Stimulated activated naive CD8-positive, alpha-beta T cell treated with anti-CD3 and anti-CD28 coated beads, Interleukin-15, Interleukin-2, amounts not matched to agents 100 U/mL and 50 U/mL, for 24 hours (primary cell): Measurements from ENCODE around the gene HSD17B12.

Source experiments
- ATAC-seq: fragments of 150-1000 bp; cut with Tn5 transposase; one replicate; pipeline ENCODE4 v1.10.0; 2021
- DNase-seq: peaks from one replicate; pipeline ENCODE4 v3.0.0; 2021

HSD17B12 gene

DNA sequence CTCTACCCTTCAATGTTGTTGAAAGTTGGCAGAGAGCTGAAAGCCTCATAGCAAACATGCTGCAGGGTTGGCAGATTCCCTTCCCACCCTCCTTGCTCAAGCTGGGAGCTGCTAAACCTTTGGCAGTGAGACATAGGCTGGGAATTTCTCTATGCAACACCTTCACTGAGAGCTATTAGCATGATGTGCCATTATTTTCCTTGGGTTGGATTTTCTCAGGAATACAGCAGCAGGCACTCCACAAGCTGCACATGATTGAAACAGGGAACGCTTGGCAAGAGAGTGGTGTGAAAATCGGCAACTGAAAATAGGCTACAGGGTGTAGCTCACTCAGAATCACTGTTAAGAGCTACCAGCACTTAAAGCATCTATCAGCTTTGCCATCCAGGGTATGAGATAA, 190.5 kb downstream of the HSD17B12 start:
- no peak for ATAC-seq
- no peak for DNase-seq

DNA sequence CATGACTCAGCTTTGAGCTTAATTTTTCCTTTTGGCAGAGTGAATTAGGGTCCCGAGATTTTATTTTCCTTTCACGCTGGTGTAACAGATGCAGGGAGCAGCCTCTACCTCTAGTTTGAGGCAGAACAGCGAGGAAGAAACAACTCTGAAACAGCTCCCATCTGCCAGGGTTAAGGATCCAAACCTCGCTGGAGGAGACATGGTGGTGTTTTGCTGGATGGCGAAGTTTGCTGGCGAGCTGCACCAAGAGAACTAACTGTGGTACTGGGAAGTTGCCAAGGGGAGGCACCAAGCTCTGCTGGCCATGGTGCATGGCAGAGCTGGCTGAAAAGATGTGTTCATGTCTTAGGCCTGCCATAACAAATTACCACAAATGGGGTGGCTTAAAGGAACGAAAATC, 192.5 kb downstream of the HSD17B12 start:
- no peak for ATAC-seq
- no peak for DNase-seq

DNA sequence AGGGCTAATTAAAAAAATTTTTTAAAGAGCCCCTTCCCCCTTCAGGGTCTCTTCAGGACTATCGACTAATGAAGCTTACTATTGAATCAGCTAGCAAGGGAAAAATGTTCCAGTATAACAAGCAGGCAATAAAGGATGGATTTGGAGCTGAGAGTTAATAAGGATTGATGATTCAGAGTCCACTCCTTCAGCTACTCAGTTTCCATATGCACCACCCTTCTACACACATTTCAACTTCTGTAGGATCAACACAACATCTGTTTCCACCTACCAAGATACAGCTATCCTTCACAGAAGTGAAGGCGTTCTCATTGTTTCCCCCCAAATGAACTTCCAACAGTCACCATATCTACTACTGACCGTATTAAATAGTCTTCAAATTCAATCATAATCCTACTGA, 193.5 kb downstream of the HSD17B12 start:
- ATAC-seq (no peak), DNase-seq (no peak)

DNA sequence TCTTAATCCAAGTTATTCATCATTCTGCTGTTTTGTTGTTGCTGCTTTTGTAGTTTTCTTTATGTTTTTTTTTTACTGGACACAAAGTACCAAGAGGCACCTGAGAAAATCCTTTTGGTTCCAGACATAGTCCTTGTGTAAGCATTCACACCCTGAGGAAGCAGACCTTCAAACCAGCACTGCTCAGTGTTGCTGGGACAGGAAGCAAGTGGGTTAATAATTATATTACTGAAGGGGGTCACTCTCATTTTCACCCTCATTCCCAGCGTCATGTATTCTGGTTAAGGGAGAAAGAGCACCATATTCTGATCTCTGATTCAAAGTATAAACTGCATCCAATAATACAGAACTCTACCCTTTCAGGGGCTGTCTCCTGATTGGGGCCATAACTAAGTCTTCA, 194.2 kb downstream of the HSD17B12 start:
- ATAC-seq (no peak), DNase-seq (no peak)

GRCh38 chr11:43879789-43880639, 199.5 kb downstream of the HSD17B12 start:
- ATAC-seq (no peak), DNase-seq (no peak)

DNA sequence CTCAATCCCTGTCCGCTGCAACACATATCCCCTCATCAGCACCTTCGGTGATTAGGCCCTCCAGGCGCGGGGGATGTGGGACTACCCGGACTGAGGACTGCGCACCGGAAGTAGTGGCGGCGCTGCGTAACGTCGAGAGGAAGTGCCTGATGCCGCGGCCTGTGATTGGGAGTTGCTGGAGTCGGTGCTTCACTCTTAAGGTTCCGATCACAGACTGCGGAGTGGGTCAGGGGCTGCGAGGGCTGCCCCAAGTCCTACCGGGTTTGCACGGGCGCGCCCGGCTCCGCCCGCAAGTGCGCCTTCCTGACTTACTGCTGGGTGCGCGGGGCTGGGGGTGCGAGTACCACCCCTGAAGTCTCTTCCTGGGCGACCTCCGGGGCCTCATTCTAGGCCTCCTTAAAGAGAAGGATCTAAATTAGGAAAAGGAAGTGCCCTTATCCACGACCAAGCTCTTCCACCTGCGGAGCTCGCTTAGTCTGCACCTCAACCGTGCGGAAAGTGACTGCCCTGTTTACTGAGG, 200.2 kb downstream of the HSD17B12 start, which contains the start of gene ALKBH3:
ALKBH3 (plus strand) TSS at position 192 of the 520 bp plus-strand sequence. CDS start 1,822 bp downstream, outside the sequence.
- DNase-seq, result peak; percentile 91
- ATAC-seq, result peak; percentile 100

- DNase-seq (no peak), ATAC-seq (no peak)
Measured at GRCh38 chr11:43892851-43893250, 212.3 kb downstream of the HSD17B12 start.

- DNase-seq (no peak), ATAC-seq (no peak)
Measured at GRCh38 chr11:43894546-43894945, 214.0 kb downstream of the HSD17B12 start.

DNA sequence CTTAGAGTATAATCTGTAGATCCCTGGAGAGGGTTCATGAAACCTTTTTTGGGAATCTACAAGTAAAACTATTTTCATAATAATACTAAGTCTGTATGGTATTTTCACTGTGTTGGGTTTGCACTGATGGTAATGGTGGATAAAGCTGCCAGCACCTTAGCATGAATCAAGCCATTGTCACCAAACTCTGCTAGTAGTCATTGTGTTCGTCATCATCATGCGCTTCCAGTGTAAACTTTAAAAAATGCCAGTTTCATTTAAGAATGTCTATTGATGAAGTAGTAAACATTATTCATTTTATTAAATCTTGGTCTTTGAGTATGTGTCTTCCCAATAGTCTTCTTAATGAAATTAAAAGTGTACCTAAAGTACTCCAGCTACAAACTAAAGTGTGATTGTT, 215.1 kb downstream of the HSD17B12 start:
- DNase-seq, result no peak

GRCh38 chr11:43898574-43898973, 218.0 kb downstream of the HSD17B12 start:
- DNase-seq (no peak), ATAC-seq (no peak)

More for the DNA sequence above, 215.1 kb downstream of the HSD17B12 start:
- ATAC-seq, result no peak

DNA sequence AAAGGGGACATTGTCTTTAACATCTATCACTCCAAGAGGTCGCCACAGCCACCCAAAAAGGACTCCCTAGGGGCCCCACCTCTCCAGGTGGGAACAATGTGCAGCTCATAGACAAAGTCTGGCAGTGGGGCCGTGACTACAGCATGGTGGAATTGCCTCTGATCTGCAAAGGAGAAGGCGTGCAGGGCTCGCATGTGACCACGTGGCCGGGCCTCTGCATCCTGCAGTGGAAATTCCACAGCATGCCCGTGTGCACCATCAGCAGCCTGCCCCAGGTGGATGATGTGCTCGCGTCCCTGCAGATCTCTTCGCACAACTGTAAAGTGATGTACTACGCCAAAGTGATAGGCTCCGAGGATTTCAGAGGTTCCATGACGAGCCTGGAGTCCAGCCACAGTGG, 218.6 kb downstream of the HSD17B12 start:
- ATAC-seq (no peak), DNase-seq (no peak)

DNA sequence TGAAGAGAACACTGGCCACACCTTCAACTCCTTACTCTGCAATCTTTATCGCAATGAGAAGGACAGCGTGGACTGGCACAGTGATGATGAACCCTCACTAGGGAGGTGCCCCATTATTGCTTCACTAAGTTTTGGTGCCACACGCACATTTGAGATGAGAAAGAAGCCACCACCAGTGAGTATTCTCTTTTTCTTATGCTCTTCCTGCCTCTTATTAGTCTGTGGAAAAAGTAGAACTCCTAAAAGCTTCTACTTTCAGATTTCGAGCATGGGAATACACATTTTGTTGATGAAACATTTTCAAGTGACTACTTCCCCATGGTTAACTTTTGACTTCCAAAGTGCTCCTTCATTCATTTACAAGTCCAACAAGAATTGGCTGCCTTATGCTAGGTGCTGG, 221.0 kb downstream of the HSD17B12 start:
- no peak for ATAC-seq
- DNase-seq, result no peak

DNA sequence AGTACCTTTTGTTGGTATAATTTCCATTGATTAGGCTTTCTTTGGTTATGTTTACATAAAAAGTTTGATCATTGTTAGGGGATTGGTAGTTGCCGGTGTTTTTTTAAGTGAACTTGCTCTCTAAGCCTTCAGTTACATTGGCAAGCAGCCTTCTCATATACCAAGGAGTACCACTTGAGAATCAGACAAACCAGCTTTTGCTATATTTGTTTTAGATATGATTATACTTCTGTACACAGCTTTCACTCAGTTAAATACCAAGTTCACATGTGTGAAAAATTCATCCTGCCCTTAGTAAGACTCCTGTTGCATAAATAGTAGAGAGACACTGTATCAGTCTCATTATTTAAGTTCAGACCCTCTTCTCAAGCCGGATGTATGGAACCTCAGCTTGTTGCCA, 222.5 kb downstream of the HSD17B12 start:
- ATAC-seq (no peak), DNase-seq (no peak)

- ATAC-seq, result no peak
- no peak for DNase-seq
Measured at GRCh38 chr11:43903969-43904368, 223.4 kb downstream of the HSD17B12 start.

DNA sequence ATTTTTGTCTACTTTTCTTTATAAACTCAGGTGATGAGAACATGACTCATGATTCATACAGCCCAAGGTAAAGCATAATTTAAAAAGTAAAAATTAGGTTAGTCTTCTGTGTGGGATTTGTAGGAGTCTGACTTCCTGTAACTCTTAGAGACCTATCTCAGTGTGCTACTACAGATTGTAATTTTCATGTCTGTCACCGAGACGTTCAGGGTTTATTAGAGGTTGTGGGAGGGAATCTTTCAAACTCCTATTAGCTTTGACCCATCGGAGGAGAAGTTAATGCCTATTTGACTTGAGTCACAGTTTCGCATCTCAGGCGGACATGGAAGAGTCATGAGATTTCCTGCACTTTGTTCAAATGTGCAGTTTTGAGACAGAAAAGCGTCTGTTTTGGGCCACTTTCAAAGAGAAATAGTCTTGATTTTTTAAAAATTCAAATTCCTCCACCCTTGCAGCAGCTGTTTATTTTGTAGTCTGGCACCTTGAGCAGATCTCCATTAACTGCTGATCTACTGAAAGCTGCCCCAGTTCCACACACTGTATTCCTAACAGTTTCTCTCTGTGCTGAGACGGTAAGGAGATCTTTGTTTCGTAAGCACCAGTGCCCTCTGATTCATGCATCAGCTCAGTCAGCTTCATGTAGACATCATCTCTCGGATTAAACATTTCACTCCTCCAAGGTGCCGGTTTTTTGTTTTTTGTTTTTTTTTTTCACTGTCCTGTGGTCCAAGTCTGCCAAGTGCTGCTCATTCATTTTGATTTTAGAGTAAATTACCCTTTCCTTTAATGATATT, 224.4 kb downstream of the HSD17B12 start:
- no peak for ATAC-seq
- DNase-seq, result no peak

DNA sequence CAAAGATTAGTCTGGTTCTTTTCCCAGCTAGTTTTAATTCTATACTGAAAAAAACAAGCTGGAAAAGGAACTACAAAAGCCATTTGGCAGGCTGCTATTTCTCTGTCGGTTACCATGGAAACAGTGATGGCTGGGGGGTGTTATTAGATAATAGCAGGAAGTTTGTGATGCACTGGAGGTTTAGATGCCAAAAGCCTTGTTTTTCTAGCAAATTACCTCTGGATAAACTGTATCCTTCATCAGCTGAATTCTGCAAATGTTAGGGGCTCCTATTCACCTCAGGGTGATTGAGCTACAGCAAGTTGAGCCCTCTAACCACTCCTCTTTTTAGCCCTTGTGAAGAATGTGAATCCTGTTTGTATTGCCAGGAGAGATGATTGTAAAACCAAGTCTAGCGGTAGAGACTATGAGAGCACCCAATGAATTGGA, 225.3 kb downstream of the HSD17B12 start:
- no peak for ATAC-seq
- DNase-seq, result no peak
